ENCODE results near the gene GRHL1. TPM values are rescaled to one million over a fixed set of nuclear protein-coding genes. Genes with fewer than 3 reads are reported as not detected.

Gene GRHL1
- total RNA-seq, 2 experiments from 2014 or later = 0.69 to 0.79 TPM

- Mint-ChIP-seq H3K9me3 (peaks cover 9% of the 10 kb centered on the region), H3K36me3 (ENCODE audit: low read depth) (no peaks in the 10 kb centered on the region), H3K27me3 (ENCODE audit: low read depth) (no peaks in the 10 kb centered on the region), H3K27ac (no peak overlapping the region), H3K4me3 (no peak overlapping the region), H3K4me1 (ENCODE audit: low read depth) (no peaks in the 10 kb centered on the region)
- CTCF ChIA-PET = no interaction called here
- no peak for DNase-seq
- intact Hi-C loops (cut with micrococcal nuclease) = no loop called here
Observed at GRCh38 chr2:10016802-10017258, 65.3 kb downstream of the GRHL1 start.

GRCh38 chr2:10017313-10017941, 65.9 kb downstream of the GRHL1 start:
- Mint-ChIP-seq H3K9me3 (peaks cover 9% of the 10 kb centered on the region), H3K4me1 (ENCODE audit: low read depth) (no peaks in the 10 kb centered on the region), H3K27ac (no peak overlapping the region), H3K36me3 (ENCODE audit: low read depth) (no peaks in the 10 kb centered on the region), H3K4me3 (no peak overlapping the region), H3K27me3 (ENCODE audit: low read depth) (no peaks in the 10 kb centered on the region)
- CTCF ChIA-PET = interaction anchor here (1.1 kb wide), 1 partner anchor 203 kb away, joined by 4 read pairs; no protein-coding TSS in a partner anchor
- DNase-seq = no peak
- intact Hi-C loops (cut with micrococcal nuclease) = no loop called here

GRCh38 chr2:10019174-10019573, 67.7 kb downstream of the GRHL1 start:
- DNase-seq = no peak
- peaks cover 9% of the 10 kb centered on the region for H3K9me3 Mint-ChIP-seq
- no peaks in the 10 kb centered on the region for H3K36me3 Mint-ChIP-seq (ENCODE audit: low read depth)
- intact Hi-C loops (cut with micrococcal nuclease) = no loop called here
- CTCF ChIA-PET = interaction anchor here (0.9 kb wide), 1 partner anchor 35 kb away, joined by 3 read pairs; no protein-coding TSS in a partner anchor
- no peak overlapping the region for H3K27ac Mint-ChIP-seq
- no peak overlapping the region for H3K4me3 Mint-ChIP-seq
- no peaks in the 10 kb centered on the region for H3K4me1 Mint-ChIP-seq (ENCODE audit: low read depth)
- H3K27me3 Mint-ChIP-seq (ENCODE audit: low read depth) = no peaks in the 10 kb centered on the region

GRCh38 chr2:10019602-10020400, 68.3 kb downstream of the GRHL1 start:
- CTCF ChIA-PET = interaction anchor here (1.1 to 1.4 kb wide), 2 partner anchors 9 to 35 kb away, joined by 4 read pairs; no protein-coding TSS in a partner anchor
- no peaks in the 10 kb centered on the region for H3K27me3 Mint-ChIP-seq (ENCODE audit: low read depth)
- DNase-seq = no peak
- H3K4me1 Mint-ChIP-seq (ENCODE audit: low read depth) = no peaks in the 10 kb centered on the region
- H3K36me3 Mint-ChIP-seq (ENCODE audit: low read depth) = no peaks in the 10 kb centered on the region
- no peak overlapping the region for H3K27ac Mint-ChIP-seq
- intact Hi-C loops (cut with micrococcal nuclease) = no loop called here
- no peak overlapping the region for H3K4me3 Mint-ChIP-seq
- peaks cover 9% of the 10 kb centered on the region for H3K9me3 Mint-ChIP-seq

GRCh38 chr2:10022041-10022421, 70.5 kb downstream of the GRHL1 start:
- no peaks in the 10 kb centered on the region for H3K27me3 Mint-ChIP-seq (ENCODE audit: low read depth)
- no peaks in the 10 kb centered on the region for H3K36me3 Mint-ChIP-seq (ENCODE audit: low read depth)
- H3K4me3 Mint-ChIP-seq = no peak overlapping the region
- no peak overlapping the region for H3K27ac Mint-ChIP-seq
- peaks cover 5% of the 10 kb centered on the region for H3K9me3 Mint-ChIP-seq
- no peak for DNase-seq
- CTCF ChIA-PET = interaction anchor here (0.6 to 1.9 kb wide), 3 partner anchors 31 to 50 kb away, joined by 3 to 9 read pairs (median 4); no protein-coding TSS in a partner anchor
- intact Hi-C loops (cut with micrococcal nuclease) = no loop called here
- no peaks in the 10 kb centered on the region for H3K4me1 Mint-ChIP-seq (ENCODE audit: low read depth)

- Mint-ChIP-seq H3K27ac (no peak overlapping the region), H3K4me3 (no peak overlapping the region), H3K9me3 (peaks cover 1% of the 10 kb centered on the region), H3K4me1 (ENCODE audit: low read depth) (no peaks in the 10 kb centered on the region), H3K27me3 (ENCODE audit: low read depth) (no peaks in the 10 kb centered on the region), H3K36me3 (ENCODE audit: low read depth) (no peaks in the 10 kb centered on the region)
- CTCF ChIA-PET = interaction anchor here (0.9 to 1.9 kb wide), 2 partner anchors 38 to 50 kb away, joined by 3 to 9 read pairs; no protein-coding TSS in a partner anchor
- no peak for DNase-seq
- intact Hi-C loops (cut with micrococcal nuclease) = no loop called here
Observed at GRCh38 chr2:10022445-10022844, 71.0 kb downstream of the GRHL1 start.

- CTCF ChIA-PET = interaction anchor here (0.6 kb wide), 1 partner anchor 49 kb away, joined by 3 read pairs; no protein-coding TSS in a partner anchor
- no peaks in the 10 kb centered on the region for H3K27me3 Mint-ChIP-seq (ENCODE audit: low read depth)
- intact Hi-C loops (cut with micrococcal nuclease) = no loop called here
- no peak overlapping the region for H3K4me3 Mint-ChIP-seq
- DNase-seq = no peak
- no peaks in the 10 kb centered on the region for H3K36me3 Mint-ChIP-seq (ENCODE audit: low read depth)
- no peak overlapping the region for H3K27ac Mint-ChIP-seq
- H3K4me1 Mint-ChIP-seq (ENCODE audit: low read depth) = no peaks in the 10 kb centered on the region
- no peaks in the 10 kb centered on the region for H3K9me3 Mint-ChIP-seq
Observed at GRCh38 chr2:10022966-10023662, 71.6 kb downstream of the GRHL1 start.

- no peaks in the 10 kb centered on the region for H3K36me3 Mint-ChIP-seq (ENCODE audit: low read depth)
- H3K9me3 Mint-ChIP-seq = no peaks in the 10 kb centered on the region
- CTCF ChIA-PET = interaction anchor here (1.3 to 2.0 kb wide), 2 partner anchors 22 to 213 kb away, joined by 5 to 7 read pairs; no protein-coding TSS in a partner anchor
- no peak overlapping the region for H3K4me3 Mint-ChIP-seq
- H3K4me1 Mint-ChIP-seq (ENCODE audit: low read depth) = peaks cover 16% of the 10 kb centered on the region
- no peak overlapping the region for H3K27ac Mint-ChIP-seq
- intact Hi-C loops (cut with micrococcal nuclease) = no loop called here
- no peak for DNase-seq
- H3K27me3 Mint-ChIP-seq (ENCODE audit: low read depth) = no peaks in the 10 kb centered on the region
Observed at GRCh38 chr2:10026940-10027569, 75.6 kb downstream of the GRHL1 start.

- H3K36me3 Mint-ChIP-seq (ENCODE audit: low read depth) = no peaks in the 10 kb centered on the region
- no peak overlapping the region for H3K4me3 Mint-ChIP-seq
- H3K27ac Mint-ChIP-seq = no peak overlapping the region
- intact Hi-C loops (cut with micrococcal nuclease) = loop anchor here (2.0 kb wide), 1 partner anchor 35 kb away; no protein-coding TSS in a partner anchor
- no peak for DNase-seq
- no peaks in the 10 kb centered on the region for H3K9me3 Mint-ChIP-seq
- CTCF ChIA-PET = interaction anchor here (0.7 to 2.0 kb wide), 3 partner anchors 21 to 214 kb away, joined by 3 to 7 read pairs (median 5); no protein-coding TSS in a partner anchor
- no peaks in the 10 kb centered on the region for H3K27me3 Mint-ChIP-seq (ENCODE audit: low read depth)
- H3K4me1 Mint-ChIP-seq (ENCODE audit: low read depth) = peaks cover 16% of the 10 kb centered on the region
Observed at GRCh38 chr2:10027660-10028330, 76.3 kb downstream of the GRHL1 start.

GRCh38 chr2:10028407-10028987, 77.0 kb downstream of the GRHL1 start:
- no peak overlapping the region for H3K4me3 Mint-ChIP-seq
- CTCF ChIA-PET = interaction anchor here (0.7 to 2.1 kb wide), 7 partner anchors 14 to 259 kb away, joined by 3 to 15 read pairs (median 4); no protein-coding TSS in a partner anchor
- H3K36me3 Mint-ChIP-seq (ENCODE audit: low read depth) = no peaks in the 10 kb centered on the region
- no peaks in the 10 kb centered on the region for H3K27me3 Mint-ChIP-seq (ENCODE audit: low read depth)
- no peak for DNase-seq
- H3K9me3 Mint-ChIP-seq = no peaks in the 10 kb centered on the region
- peaks cover 16% of the 10 kb centered on the region for H3K4me1 Mint-ChIP-seq (ENCODE audit: low read depth)
- no peak overlapping the region for H3K27ac Mint-ChIP-seq
- intact Hi-C loops (cut with micrococcal nuclease) = loop anchor here (2.0 kb wide), 1 partner anchor 36 kb away; no protein-coding TSS in a partner anchor

Measured in activated naive CD4-positive, alpha-beta T cell treated with anti-CD3 and anti-CD28 coated beads for 36 hours (primary cell).